Mesodermal cell (in vitro differentiated cells): ENCODE results near the gene SLIT3.

Experiments
- H3K27ac ChIP-seq: 2 replicates; pipeline ENCODE4 v1.7.0; 2013; ENCODE audit warnings: mild to moderate bottlenecking, low read depth, low read length, moderate library complexity; ENCODE audit not compliant: severe bottlenecking
- H3K36me3 ChIP-seq: 2 replicates; pipeline ENCODE4 v1.7.1; 2013; ENCODE audit warnings: mild to moderate bottlenecking, low read length, moderate library complexity; ENCODE audit not compliant: control insufficient read depth, insufficient read depth
- H3K4me1 ChIP-seq: one replicate; pipeline ENCODE4 v1.7.1; 2013; ENCODE audit warnings: mild to moderate bottlenecking, low read length; ENCODE audit not compliant: insufficient read depth, control insufficient read depth, poor library complexity, severe bottlenecking
- H3K4me3 ChIP-seq: 2 replicates; pipeline ENCODE4 v1.7.0; 2013; ENCODE audit warnings: low read length, control low read depth, mild to moderate bottlenecking; ENCODE audit not compliant: insufficient read depth, poor library complexity, severe bottlenecking; ENCODE audit errors: extremely low read depth
- H3K9me3 ChIP-seq: 2 replicates; pipeline ENCODE4 v1.7.1; 2013; ENCODE audit warnings: mild to moderate bottlenecking, low read length, moderate library complexity; ENCODE audit not compliant: control insufficient read depth
- WGBS, 2 experiments: methylation state at CpG; one replicate each; pipeline ENCODE4 v1.1.5; 2013; ENCODE audit warnings: missing lambda C conversion rate in 2 of 2; ENCODE audit not compliant: insufficient coverage in 2 of 2; 5-methylcytosine and 5-hydroxymethylcytosine counted together

Gene SLIT3

GRCh38 chr5:169328401-169328800, 27.5 kb upstream of the SLIT3 start:
- no peak overlapping the region for H3K4me3 ChIP-seq
- WGBS, 2 experiments = 89 to 96% methylated on average over 2 to 3 of the region's 5 CpGs
- no peaks in the 10 kb centered on the region for H3K9me3 ChIP-seq
- no peaks in the 10 kb centered on the region for H3K4me1 ChIP-seq
- no peaks in the 10 kb centered on the region for H3K36me3 ChIP-seq
- no peak overlapping the region for H3K27ac ChIP-seq

- H3K36me3 ChIP-seq = no peaks in the 10 kb centered on the region
- H3K4me1 ChIP-seq = no peaks in the 10 kb centered on the region
- H3K27ac ChIP-seq = no peak overlapping the region
- H3K4me3 ChIP-seq = no peak overlapping the region
- no peaks in the 10 kb centered on the region for H3K9me3 ChIP-seq
- WGBS, 2 experiments = 70 to 85% methylated on average over 2 of the region's 2 CpGs
Observed at GRCh38 chr5:169325273-169325672, 24.3 kb upstream of the SLIT3 start.

- WGBS, 2 experiments = no CpG with 5 or more reads among the region's 2 CpGs
- no peaks in the 10 kb centered on the region for H3K36me3 ChIP-seq
- H3K4me1 ChIP-seq = no peaks in the 10 kb centered on the region
- H3K4me3 ChIP-seq = no peak overlapping the region
- no peaks in the 10 kb centered on the region for H3K9me3 ChIP-seq
- no peak overlapping the region for H3K27ac ChIP-seq
Observed at GRCh38 chr5:169318556-169318955, 17.6 kb upstream of the SLIT3 start.

- 43 to 55% methylated on average over 2 of the region's 2 CpGs for WGBS, 2 experiments
- H3K4me1 ChIP-seq = peaks cover 7% of the 10 kb centered on the region
- no peaks in the 10 kb centered on the region for H3K9me3 ChIP-seq
- H3K4me3 ChIP-seq = no peak overlapping the region
- H3K36me3 ChIP-seq = no peaks in the 10 kb centered on the region
- no peak overlapping the region for H3K27ac ChIP-seq
Observed at GRCh38 chr5:169307646-169308045, 6.7 kb upstream of the SLIT3 start.

GRCh38 chr5:169305366-169305765, 4.4 kb upstream of the SLIT3 start:
- Histone ChIP-seq H3K36me3 (no peaks in the 10 kb centered on the region), H3K4me3 (no peak overlapping the region), H3K27ac (no peak overlapping the region), H3K9me3 (no peaks in the 10 kb centered on the region), H3K4me1 (peaks cover 12% of the 10 kb centered on the region)
- WGBS, 2 experiments = 91 to 95% methylated on average over 3 to 4 of the region's 4 CpGs

GRCh38 chr5:169304175-169304574, 3.2 kb upstream of the SLIT3 start:
- WGBS, 2 experiments = 77% methylated on average over 1 of the region's 1 CpG; no CpG with 5 or more reads in 1 of the 2 experiments
- H3K4me3 ChIP-seq = no peak overlapping the region
- H3K27ac ChIP-seq = no peak overlapping the region
- peaks cover 17% of the 10 kb centered on the region for H3K4me1 ChIP-seq
- H3K36me3 ChIP-seq = no peaks in the 10 kb centered on the region
- no peaks in the 10 kb centered on the region for H3K9me3 ChIP-seq

- no peak overlapping the region for H3K27ac ChIP-seq
Observed at GRCh38 chr5:169303119-169303515, 2.2 kb upstream of the SLIT3 start.

GRCh38 chr5:169302491-169303118, 1.7 kb upstream of the SLIT3 start:
- Histone ChIP-seq H3K36me3 (no peaks in the 10 kb centered on the region), H3K4me1 (peaks cover 22% of the 10 kb centered on the region), H3K4me3 (no peak overlapping the region), H3K9me3 (no peaks in the 10 kb centered on the region), H3K27ac (no peak overlapping the region)
- WGBS, 2 experiments = 21 to 29% methylated on average over 12 to 15 of the region's 17 CpGs

More at GRCh38 chr5:169303119-169303515, 2.2 kb upstream of the SLIT3 start:
- H3K4me3 ChIP-seq = no peak overlapping the region
- no peaks in the 10 kb centered on the region for H3K36me3 ChIP-seq
- H3K9me3 ChIP-seq = no peaks in the 10 kb centered on the region
- peaks cover 17% of the 10 kb centered on the region for H3K4me1 ChIP-seq

- H3K36me3 ChIP-seq = no peaks in the 10 kb centered on the region
- no peak overlapping the region for H3K27ac ChIP-seq
- peaks cover 22% of the 10 kb centered on the region for H3K4me1 ChIP-seq
- no peaks in the 10 kb centered on the region for H3K9me3 ChIP-seq
- H3K4me3 ChIP-seq = no peak overlapping the region
- 86 to 88% methylated on average over 10 to 11 of the region's 12 CpGs for WGBS, 2 experiments
Observed at GRCh38 chr5:169301986-169302385, 1.0 kb upstream of the SLIT3 start.

- Histone ChIP-seq H3K27ac (no peak overlapping the region), H3K4me1 (peaks cover 26% of the 10 kb centered on the region), H3K9me3 (no peaks in the 10 kb centered on the region), H3K36me3 (no peaks in the 10 kb centered on the region), H3K4me3 (peak overlapping the region; percentile 53)
- 27 to 34% methylated on average over 18 of the region's 18 CpGs for WGBS, 2 experiments
Observed at GRCh38 chr5:169301386-169301934, 521 bp upstream of the SLIT3 start.

- Histone ChIP-seq H3K4me1 (peaks cover 26% of the 10 kb centered on the region), H3K9me3 (no peaks in the 10 kb centered on the region), H3K36me3 (no peaks in the 10 kb centered on the region), H3K4me3 (peak overlapping the region; percentile 53), H3K27ac (no peak overlapping the region)
- 61 to 62% methylated on average over 25 to 30 of the region's 35 CpGs for WGBS, 2 experiments
Observed at GRCh38 chr5:169299663-169300467, 1.1 kb downstream of the SLIT3 start.
